NCI-H2196 treated with DMSO at 0.1 percent for 48 hours (cell line): ENCODE data around the gene IL6ST.
"Not testable (repeated sequence)": the region's sequence is repeated elsewhere in the genome, so short reads cannot be mapped to it uniquely, and the experiment has no call there.

Experiments
- DNase-seq: peaks from one replicate; lab custom pipeline; 2025; ENCODE audit not compliant: unreplicated experiment; lab: John Stamatoyannopoulos, UW

IL6ST gene

GRCh38 chr5:55994495-55994997, at the start of gene IL6ST:
Gene IL6ST (minus strand): TSS chr5:55994963. CDS start chr5:55976278, 18,685 bp downstream.
- no peak for DNase-seq

- no peak for DNase-seq
These were observed 45.2 kb upstream of the IL6ST start for GRCh38 chr5:56039985-56040384.

- DNase-seq, result not testable (repeated sequence)
These were observed 43.4 kb upstream of the IL6ST start for GRCh38 chr5:56038206-56038605.

DNA sequence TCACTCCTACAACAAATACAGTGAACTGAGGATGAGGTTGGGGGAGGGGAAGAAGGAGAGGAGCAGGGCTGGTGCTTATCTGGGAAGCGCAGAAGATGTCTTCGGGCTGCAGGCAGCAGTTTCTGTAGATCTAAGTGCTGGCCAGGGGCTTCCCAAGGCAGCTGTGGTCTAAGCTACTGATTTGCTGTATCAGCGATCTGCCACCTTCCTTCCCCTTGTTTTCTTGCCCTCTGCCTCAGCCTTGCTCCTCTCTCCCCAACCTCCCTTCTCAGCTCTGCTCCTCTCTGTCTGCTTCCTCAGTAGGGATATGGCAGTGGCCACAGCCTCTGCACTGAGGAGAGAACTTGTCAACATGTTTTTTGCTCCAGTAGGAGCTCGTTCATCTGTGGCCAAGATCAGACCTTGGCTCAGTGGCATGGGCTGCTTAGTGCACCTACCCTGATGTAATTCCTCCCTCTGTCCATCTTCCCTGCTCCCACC, 42.8 kb upstream of the IL6ST start:
- DNase-seq, result no peak

DNA sequence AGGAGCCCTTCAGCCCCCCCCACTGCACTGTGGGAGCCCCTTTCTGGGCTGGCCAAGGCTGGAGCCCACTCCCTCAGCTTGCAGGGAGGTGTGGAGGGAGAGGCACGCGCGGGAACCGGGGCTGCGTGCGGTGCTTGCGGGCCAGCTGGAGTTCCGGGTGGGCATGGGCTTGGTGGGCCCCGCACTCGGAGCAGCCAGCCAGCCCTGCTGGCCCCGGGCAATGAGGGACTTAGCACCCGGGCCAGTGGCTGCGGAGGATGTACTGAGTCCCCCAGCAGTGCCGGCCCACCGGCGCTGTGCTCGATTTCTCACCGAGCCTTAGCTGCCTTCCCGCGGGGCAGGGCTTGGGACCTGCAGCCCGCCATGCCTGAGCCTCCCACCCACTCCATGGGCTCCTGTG, 40.6 kb upstream of the IL6ST start:
- DNase-seq, result not testable (repeated sequence)

DNA sequence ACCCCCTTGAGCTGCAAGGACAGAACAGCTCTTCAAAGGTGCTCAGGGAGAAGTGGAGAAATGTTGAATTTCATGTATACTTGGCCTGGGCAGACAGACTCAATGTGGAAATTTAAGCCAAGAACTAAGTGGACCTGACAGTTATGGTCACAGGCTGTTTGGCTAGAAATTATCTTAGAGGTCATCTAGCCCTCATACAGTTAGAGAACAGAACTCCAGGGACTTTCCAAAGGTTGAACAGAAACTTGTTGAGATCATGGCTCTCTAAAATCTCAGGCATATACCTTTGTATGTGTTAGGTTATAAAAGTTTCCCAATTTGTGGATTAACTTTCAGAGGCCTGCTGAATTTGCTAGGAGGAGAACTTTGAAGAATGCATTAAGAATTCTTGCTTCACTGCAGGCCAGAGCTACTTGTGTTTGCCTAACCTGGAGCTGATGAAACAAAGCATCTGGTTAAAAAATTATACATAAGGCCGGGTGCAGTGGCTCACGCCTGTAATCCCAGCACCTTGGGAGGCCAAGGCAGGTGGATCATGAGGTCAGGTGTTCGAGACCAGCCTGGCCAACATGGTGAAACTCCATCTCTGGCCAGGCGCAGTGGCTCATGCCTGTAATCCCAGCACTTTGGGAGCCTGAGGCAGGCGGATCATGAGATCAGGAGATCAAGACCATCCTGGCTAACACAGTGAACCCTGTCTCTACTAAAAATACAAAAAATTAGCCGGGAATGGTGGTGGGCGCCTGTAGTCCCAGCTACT, 35.3 kb upstream of the IL6ST start:
- not testable (repeated sequence) for DNase-seq

GRCh38 chr5:56029457-56029856, 34.7 kb upstream of the IL6ST start:
- no peak for DNase-seq

- DNase-seq, result no peak
These were observed 33.9 kb upstream of the IL6ST start for GRCh38 chr5:56028708-56029107.

DNA sequence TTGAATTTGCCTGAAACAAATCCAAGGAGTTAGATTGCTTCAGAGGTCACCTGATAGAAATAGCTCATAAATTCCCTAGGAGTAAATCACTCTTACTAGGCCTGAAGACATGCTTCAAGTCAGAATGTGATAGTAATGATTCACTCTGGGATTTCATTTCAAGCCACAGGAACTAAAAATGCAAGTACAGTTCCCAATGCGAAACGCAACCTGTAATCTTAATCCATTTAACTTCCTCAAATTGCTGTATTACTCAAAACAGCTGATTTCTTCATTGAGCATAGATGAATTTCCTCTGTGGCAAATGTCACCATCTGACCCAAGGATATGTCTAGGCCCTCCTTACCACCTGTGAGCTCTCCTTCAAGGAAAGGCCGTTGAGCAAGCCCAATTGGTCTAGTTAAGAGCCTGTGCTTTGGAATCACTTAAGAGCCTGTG, 32.1 kb upstream of the IL6ST start:
- DNase-seq, result no peak

DNA sequence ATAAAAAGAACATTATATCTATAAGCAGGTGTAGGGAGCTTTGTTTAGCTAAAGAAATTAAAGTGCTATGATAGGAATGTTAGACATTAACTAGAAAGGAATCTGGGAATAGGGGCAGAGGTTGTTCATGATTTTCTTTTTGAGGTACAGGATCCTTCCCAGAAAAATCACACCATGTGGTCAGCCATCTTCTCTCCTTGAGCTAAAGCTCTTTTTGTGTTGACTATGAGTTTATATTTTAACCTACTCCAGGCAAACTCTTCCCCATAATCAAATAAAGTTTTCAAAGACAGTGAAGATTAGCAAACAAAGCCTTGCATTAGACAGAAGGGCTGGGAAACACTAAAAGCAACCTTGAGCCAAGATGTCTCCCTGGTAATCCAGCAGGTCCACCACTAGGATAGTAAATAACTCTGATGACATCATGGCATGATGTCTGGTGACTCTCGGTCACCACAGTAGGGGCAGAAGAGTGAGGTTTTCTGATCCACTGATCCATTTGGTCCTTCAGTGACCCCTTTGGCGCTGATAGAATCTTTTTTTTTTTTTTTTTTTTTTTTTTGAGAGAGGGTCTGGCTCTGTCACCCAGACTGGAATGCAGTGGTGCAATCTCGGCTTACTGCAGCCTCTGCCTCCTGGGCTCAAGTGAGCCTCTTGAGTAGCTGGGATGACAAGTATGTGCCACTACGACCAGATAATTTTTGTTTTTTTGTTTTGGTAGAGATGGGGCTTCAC, 30.6 kb upstream of the IL6ST start:
- DNase-seq, result no peak

DNA sequence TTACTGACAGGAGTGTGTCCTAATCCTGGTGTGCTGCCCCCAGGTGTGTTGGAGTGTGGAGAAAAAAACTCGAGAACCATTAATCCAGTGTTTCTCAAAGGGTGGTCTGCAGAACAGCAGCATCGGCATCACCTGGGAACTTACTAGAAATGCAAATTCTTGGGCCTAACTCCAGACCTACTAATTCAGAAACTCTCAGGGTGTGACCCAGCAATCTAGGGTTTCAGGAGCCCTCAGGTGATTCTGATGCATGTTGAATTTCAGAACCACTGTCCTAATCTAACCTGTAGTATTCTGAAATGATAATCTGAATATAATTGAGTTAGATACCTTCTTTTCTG, 30.0 kb upstream of the IL6ST start:
- no peak for DNase-seq

DNA sequence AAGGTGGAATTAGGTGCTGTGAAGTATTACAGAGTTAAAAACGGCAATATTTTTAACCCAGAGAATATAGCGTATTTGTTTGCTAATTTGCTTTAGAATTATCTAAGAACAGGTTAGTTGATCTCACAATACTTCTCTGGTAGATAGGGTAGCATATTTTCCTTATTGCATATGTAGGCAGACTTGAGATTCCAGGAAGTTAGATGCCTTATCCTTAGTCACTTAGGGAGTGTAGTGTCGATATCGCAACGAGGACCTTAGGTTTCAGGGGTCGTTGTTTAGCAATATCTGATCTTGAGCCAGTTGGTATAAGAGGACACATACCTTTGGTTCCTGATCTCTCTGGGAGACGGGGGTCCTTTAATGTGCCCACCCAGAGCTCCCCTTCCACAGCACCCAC, 28.5 kb upstream of the IL6ST start:
- DNase-seq, result no peak

GRCh38 chr5:56019306-56020272, 24.8 kb upstream of the IL6ST start:
- DNase-seq, result no peak

DNA sequence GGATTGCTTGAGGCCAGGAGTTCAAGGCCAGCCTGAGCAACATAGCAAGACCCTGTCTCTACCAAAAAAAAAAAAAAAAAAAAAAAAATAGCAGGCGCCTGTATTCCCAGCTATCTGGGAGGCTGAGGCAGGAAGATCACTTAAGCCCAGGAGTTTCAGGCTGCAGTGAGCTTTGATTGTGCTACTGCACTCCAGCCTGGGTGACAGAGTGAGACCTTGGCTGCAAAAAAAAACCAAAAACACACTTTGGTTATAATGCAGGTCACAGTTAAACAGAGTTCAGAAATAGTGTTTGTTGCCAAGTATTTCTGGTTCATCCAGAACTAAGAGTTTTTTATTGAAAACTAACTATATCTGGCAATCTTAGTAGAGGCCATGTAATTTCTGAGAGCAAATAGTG, 24.1 kb upstream of the IL6ST start:
- no peak for DNase-seq

DNA sequence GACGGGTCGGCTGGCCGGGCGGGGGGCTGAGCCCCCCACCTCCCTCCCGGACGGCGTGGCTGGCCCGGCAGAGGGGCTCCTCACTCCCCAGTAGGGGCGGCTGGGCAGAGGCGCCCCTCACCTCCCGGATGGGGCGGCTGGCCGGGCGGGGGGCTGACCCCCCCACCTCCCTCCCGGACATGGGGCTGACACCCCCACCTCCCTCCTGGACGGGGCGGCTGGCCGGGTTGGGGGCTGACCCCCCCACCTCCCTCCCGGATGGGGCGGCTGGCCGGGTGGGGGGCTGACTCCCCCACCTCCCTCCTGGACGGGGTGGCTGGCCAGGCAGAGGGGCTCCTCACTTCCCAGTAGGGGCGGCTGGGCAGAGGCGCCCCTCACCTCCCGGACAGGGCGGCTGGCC, 19.9 kb upstream of the IL6ST start:
- not testable (repeated sequence) for DNase-seq

DNA sequence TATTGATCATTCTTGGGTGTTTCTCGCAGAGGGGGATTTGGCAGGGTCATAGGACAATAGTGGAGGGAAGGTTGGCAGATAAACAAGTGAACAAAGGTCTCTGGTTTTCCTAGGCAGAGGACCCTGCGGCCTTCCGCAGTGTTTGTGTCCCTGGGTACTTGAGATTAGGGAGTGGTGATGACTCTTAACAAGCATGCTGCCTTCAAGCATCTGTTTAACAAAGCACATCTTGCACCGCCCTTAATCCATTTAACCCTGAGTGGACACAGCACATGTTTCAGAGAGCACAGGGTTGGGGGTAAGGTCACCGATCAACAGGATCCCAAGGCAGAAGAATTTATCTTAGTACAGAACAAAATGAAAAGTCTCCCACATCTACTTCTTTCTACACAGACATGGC, 19.2 kb upstream of the IL6ST start:
- DNase-seq, result not testable (repeated sequence)

DNA sequence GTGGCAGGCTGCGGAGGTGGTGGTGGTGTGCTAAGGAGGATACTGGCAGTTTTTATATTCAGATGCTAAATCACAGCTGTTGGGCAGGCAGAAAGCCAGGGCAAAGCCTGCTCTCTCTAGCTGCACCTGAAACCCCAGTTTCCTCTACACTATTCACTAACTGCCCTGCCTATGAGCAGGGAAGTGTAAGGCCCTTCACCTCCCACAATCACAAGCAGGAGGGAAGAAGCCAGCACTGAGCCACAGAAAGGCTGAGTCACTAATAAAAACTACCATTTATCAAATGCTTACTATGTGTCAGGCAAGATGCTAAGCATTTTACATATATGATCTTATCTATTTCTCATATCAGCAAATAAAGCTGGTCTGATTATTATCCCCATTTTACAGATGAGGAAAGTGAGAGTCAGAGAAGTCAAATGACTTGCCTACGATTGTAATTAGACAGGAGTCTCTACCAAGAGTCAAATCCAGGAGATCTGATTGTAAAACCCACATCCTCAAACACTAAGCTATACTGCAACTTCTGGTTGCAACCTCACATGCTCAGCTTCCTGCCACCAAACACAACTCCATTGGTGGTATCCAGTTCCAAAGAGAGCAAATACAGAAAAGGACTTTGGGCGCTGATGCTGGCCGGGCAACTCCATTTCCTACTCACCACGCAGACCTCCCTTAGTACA, 17.7 kb upstream of the IL6ST start:
- DNase-seq, result no peak

GRCh38 chr5:56011835-56012234, 17.1 kb upstream of the IL6ST start:
- no peak for DNase-seq

GRCh38 chr5:56010431-56010830, 15.7 kb upstream of the IL6ST start:
- no peak for DNase-seq

GRCh38 chr5:56006600-56006999, 11.8 kb upstream of the IL6ST start:
- DNase-seq, result no peak
